GM19463 (cell line): ENCODE measurements around the gene KRT17.
"Not testable (repeated sequence)": the region's sequence is repeated elsewhere in the genome, so short reads cannot be mapped to it uniquely, and the experiment has no call there.

Experiments used
- ATAC-seq: cut with Tn5 transposase; IDR thresholded peaks from one replicate; pipeline ENCODE4 v1.9.1; 2021; ENCODE audit warnings: mild to moderate bottlenecking, moderate library complexity; ENCODE audit not compliant: unreplicated experiment

KRT17 gene

DNA sequence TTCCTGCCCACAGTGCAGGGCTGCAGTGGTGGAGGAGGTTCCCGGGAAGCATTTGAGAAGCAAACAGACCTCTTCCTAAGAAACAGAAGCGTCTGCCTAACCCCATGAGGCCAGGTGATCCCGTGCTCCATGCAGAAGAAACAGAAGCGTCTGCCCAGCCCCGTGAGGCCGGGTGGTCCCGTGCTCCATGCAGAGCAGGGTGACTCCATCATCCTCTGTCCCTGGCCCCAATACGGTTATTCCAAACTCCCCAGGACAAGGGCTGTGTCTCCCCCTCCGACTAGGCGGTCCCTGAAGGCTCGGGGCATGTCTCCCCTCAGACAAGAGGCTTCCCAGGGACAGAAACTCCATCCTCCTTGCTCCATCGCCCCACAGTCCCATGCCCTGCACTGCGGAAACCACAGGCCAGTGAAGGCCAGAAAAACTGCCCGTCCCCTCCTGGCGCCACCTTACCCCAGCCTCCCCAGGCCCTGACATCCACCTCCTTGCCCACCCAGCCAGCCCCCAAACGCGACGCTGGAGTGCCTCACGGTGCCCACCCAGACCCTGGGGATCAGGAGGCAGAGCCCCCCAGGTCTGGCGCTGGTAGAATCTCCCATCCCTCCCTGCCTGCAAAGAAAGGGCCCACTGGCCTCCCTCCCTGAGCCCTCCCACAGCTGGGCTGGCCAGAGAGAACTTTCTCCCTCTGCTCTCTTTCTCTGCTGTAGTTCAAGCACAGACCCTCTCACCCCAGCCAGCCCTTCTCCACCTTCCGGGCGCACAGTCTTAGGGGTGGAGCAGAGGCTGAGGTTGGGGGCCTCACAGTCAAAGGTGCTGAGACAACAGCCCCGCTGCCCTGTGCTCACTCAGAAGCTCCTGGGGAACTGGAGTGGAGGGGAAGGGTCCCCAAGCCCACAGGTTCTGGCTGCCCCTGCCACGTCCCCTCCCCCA, 30.6 kb upstream of the KRT17 start:
- ATAC-seq = no peak

GRCh38 chr17:41653892-41654677, 29.7 kb upstream of the KRT17 start:
- no peak for ATAC-seq

DNA sequence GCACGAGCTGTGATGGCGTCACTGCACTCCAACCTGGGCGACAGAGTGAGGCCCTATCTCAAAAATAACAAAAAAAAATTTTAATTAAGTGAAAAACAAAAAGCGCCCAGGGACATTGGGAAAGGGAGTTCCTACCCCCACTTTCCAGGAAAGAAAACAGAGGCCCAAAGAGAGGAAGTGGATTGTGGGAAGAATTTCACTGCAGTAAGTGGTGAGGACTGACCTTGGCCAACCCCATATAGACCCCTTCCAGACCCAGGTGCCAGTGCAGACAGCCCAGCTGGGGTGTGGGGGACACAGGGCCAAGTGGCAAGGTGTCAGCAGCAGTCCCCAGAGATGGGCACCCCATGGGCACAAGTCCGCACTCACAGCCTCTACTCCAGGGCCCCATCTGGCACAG, 29.0 kb upstream of the KRT17 start:
- ATAC-seq = no peak

DNA sequence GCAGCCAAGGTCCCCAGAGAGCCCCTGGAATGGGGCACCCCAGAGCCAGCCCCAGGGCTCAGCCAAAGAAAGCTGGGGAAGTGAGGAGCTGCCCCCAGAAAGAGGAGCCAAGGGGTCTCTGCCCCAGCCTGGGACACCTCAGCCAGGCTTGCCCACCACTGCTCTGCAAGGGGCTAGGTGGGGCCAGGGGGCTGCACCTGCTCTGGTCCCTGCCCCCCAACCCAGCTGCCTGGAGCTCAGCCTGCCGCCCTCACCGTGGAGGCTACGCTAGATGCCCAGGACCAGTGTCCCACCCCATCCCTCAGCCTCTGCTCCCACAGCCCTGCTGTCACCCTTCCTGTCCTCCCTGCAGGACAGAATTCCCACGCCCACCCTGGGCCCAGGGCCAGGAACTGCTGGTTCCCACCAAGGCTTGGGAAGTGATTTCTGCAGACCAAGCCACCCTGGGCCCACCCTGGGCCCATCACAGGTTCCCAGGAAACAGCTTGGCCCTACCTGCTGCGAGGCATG, 28.1 kb upstream of the KRT17 start:
- no peak for ATAC-seq

GRCh38 chr17:41651625-41652460, 27.5 kb upstream of the KRT17 start:
- no peak for ATAC-seq

DNA sequence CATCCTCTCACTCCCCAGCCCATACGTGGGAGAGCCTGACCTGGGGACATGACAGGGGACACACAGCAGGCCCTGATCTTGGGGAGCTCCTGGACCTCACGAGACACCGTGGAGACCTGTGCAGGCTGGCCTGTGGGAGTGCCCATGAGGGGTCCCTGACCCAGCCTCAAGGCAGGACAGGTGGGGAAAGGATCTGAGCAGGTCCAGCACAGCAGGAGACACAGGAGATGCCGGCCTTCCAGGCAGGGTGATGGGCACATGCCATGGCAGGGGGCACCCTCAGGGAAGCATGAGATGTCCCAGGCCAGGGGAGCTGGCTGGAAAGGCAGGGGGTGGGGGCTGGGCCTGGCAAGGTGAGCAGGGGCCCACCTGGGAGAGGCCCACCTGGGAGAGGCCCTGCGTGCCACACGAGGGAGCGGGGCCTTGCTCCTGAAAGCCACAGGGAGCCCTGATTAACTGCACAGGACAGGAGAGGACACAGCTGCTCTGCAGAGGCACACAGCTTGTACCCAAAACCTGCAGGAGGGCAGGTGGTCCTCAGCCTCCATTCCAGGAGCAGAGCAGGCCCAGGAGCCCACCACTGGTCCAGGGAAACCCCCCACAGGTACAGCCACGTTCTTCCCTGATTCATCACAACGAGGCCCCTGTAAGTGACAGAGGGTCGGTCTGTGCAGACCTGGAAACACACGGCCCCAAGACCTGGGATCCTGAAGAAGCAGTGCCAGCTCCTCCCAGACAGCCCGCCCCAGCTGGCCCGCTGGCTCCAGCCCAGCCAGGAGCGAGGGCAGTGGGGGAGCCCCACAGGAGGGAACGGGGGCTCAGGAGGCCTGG, 26.6 kb upstream of the KRT17 start:
- ATAC-seq = no peak

DNA sequence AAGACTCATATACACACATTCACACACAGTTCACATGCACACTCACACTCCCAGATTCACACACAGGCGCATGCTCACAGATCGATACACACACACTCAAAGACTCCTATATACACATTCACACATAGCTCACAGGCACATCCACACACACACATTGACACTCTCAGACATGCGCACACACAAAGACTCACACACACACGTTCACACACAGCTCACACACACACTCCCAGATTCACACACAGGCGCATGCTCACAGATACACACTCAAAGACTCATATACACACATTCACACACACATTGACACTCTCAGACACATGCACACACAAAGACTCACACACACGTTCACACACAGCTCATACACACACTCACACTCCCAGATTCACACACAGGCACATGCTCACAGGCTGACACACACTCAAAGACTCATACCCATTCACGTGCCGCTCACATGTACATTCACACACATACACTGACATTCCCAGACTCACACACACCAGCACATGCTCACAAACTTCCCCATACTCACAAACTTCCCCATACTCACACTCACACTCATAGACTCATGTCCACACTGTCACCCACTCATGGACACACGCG, 25.6 kb upstream of the KRT17 start:
- ATAC-seq = no peak

DNA sequence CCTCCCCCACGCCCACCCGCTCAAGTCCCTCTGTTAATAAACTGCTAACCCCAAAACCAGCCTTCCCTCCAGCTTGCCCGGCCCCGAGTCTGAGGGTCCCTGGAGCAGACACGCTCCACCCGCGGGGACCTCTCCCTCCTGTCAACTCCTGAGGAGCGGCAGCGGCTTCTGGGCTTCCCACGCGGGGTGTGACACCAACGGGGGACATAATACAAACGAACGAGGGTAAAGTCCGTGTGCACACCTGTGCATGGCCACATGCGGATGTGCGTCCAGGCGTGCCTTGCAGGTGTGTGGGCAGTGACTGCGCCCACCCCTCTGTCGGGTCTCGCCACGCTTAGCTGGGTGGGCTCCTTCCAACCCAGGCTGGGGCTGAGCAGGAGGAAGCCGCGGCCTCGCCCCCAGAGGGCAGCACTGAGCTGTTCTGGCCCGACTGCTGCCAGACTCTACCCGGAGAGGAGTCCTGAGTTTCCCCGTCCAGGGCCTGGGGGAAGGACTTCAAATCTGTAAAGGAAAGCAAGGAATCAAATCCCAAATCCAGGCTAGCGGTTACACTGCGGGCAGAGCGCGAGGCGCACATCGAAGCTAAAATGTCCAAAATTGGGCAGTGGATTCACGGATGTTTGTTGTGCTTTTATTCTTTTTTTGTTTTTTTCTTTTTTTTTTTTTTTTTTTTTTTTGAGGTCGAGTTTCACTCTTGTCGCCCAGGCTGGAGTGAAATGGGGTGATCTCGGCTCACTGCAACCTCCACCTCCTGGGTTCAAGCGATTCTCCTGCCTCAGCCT, 24.2 kb upstream of the KRT17 start:
- ATAC-seq = peak; percentile 60

DNA sequence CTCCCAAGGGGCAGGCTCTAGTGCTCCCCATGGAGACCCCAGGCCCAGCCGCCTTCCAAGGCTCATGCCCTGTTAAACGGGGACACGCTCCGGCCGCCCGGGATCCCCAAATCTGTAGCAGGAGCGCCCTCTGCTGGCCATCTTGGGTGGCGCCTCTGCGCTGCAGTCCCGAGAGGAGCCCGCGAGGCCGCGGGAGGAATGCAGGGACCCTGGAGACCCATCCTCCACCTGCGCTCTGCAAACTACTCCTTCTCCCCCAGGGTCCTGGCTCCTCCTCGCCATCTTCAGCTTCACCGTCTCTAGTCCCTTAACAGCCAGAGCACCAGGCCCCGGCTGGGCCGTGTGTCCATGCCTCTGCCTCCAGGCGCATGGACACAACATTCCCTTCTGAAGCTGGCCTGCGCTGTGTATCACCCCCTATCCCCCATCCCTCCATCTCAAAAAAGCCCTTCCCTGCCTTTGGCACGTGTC, 23.6 kb upstream of the KRT17 start:
- no peak for ATAC-seq

- no peak for ATAC-seq
Observed at GRCh38 chr17:41647038-41647813, 22.9 kb upstream of the KRT17 start.

DNA sequence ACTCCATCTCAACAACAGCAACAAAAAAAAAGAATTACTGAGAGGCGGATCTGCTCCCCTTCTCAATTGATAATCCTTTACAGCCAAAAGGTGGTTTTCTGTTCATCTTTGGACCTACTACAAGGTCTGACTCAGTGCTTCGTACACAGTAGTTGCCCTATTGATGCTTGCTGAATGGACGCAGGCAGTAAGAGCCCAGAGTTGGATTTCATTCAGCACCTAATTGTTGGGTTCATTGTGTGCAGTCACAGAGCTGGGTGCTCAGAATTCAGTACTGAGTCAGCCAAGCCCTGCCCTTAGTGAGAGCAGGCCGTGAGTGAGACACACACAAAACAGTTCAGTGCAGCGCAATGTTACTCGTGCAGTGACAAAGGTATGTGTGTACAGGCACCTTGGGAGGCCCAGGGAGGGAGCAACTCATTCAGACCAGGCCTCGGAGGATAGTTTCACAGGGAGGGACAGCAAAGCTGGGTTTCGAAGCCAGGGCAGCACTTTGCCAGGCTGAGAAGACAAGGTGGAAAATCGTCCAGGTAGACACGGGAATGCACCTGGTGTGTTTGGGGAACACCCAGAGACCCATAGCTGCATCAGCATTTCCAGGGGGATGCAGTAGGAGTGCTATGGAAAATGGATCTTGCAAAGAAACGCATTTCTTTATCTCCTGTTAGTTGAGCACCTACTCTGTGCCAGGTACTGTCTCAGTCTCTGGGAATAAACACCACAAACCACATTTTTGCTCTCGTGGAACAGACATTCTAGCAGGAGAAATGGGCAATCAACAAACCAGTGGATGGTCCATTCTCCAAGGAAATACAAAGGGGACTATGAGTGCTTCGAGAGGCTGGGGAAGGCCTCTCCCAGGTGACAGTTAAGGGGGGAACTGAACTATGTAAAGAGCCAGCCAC, 18.1 kb upstream of the KRT17 start:
- no peak for ATAC-seq

DNA sequence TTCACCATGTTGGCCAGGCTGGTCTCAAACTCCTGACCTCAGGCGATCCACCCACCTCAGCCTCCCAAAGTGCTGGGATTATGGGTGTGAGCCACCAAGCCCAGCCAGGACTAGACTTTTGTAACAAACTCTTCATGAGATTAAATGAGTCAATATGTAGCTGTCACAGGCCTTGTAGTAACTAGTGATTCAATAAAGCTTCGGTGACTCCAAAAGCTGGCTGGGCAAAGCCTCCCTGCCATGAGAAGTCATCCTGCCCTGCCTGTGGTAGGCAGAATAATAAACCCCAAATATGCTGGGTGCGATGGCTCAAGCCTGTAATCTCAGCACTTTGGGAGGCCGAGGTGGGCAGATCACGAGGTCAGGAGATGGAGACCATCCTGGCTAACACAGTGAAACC, 16.2 kb upstream of the KRT17 start:
- ATAC-seq = not testable (repeated sequence)

DNA sequence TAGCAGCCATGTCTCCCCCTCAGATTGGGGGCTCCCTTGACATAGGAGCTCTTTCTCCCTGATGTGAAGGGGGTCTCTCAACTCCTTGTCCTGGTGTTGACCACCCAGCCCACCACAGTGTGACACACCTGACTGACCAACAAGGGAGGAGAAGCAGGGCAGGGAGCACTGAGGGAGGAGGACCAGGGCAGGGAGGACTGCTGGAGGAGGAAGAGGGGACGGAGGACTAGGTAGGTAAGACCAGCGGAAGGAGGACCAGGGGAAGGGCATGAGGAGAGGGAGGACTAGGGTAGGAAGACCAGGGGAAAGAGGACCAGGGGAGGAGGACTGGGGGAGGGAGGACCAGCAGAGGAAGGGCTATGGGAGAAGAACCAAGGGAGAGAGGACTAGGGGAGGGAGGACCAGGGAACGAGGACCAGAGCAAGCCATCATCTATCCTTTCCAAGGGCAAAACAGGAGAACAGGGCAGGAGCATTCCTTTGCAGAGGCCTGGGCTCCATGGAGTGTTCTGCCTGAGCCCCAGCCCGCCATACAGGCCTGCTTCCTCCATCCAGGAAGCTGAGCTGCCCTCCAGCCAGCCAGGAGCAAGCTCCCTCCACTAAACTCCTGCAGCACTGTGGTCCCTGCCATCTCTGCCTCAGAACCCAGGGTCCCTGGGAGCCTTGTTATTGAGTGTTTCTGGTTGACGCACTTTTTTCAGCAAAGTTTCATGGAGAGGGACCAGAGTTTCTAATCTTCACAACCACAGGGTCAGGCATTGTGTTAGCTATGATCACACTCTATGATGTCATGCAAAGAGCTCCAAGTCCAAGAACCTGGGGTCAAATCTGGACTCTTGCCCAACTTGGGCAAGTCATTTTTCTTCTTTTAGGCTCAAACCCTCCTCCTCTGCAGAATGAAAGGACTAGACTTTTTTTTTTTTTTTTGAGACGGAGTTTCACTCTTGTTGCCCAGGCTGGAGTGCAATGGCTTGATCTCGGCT, 15.4 kb upstream of the KRT17 start:
- no peak for ATAC-seq

GRCh38 chr17:41638941-41639340, 14.6 kb upstream of the KRT17 start:
- ATAC-seq = no peak

DNA sequence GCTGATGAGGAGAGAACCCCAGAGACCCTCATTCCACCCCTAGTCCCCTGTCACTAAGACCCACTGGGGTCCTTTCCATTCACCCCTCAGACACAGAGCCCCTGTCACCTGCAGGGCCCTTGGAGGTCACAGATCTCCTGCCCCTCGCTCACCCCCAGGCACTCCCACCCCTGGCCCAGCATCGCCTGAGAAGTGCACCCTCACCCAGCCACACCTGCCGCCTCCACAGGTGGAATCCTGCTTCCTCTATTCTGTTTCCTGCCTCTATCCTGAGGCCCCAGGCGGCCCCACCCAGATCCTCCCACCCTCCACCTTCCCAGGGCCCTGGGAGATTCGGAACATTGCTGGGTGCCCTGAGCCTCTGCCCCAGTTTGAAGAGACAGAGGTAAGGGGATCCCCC, 13.8 kb upstream of the KRT17 start:
- no peak for ATAC-seq

- no peak for ATAC-seq
Observed at GRCh38 chr17:41636652-41637051, 12.3 kb upstream of the KRT17 start.
